Activated T-cell treated with anti-CD3 and anti-CD28 coated beads, Interleukin-2, amount 50 U/mL, for 48 hours (primary cell): ENCODE measurements around the gene ECI2.
A peak's percentile ranks its signal among the peaks of the same experiment; 100 is the strongest.

Experiments used
- DNase-seq, 2 experiments: peaks; one replicate each; pipeline ENCODE4 v3.0.0-alpha.2; 2020

Gene ECI2

GRCh38 chr6:4134841-4135664 lies at the start of gene ECI2:
Gene ECI2 (minus strand): TSS chr6:4135575. CDS start chr6:4135560, 15 bp downstream.
- DNase-seq = no peak

- DNase-seq = no peak
These were observed 45.4 kb upstream of the ECI2 start for GRCh38 chr6:4180652-4181255.

GRCh38 chr6:4179960-4180651 lies 44.7 kb upstream of the ECI2 start:
- no peak for DNase-seq

- DNase-seq = no peak
These were observed 43.5 kb upstream of the ECI2 start for GRCh38 chr6:4178737-4179333.

GRCh38 chr6:4176907-4177306 lies 41.5 kb upstream of the ECI2 start:
- DNase-seq = no peak

- DNase-seq = no peak
These were observed 38.7 kb upstream of the ECI2 start for GRCh38 chr6:4174042-4174441.

GRCh38 chr6:4172368-4172767 lies 37.0 kb upstream of the ECI2 start:
- no peak for DNase-seq

- no peak for DNase-seq
These were observed 34.9 kb upstream of the ECI2 start for GRCh38 chr6:4170297-4170696.

- DNase-seq = no peak
These were observed 33.8 kb upstream of the ECI2 start for GRCh38 chr6:4169028-4169789.

GRCh38 chr6:4167833-4168232 lies 32.5 kb upstream of the ECI2 start:
- DNase-seq = no peak

GRCh38 chr6:4167123-4167522 lies 31.7 kb upstream of the ECI2 start:
- DNase-seq = no peak

- no peak for DNase-seq
These were observed 29.1 kb upstream of the ECI2 start for GRCh38 chr6:4164456-4164855.

GRCh38 chr6:4164117-4164442 lies 28.7 kb upstream of the ECI2 start:
- DNase-seq = no peak

GRCh38 chr6:4163408-4164116 lies 28.2 kb upstream of the ECI2 start:
- no peak for DNase-seq

GRCh38 chr6:4162370-4162769 lies 27.0 kb upstream of the ECI2 start:
- DNase-seq = no peak

- DNase-seq = no peak
These were observed 24.1 kb upstream of the ECI2 start for GRCh38 chr6:4159491-4159890.

GRCh38 chr6:4157506-4157905 lies 22.1 kb upstream of the ECI2 start:
- no peak for DNase-seq

GRCh38 chr6:4155848-4156466 lies 20.6 kb upstream of the ECI2 start:
- DNase-seq = peak; percentile 80 to 83

- no peak for DNase-seq
These were observed 18.2 kb upstream of the ECI2 start for GRCh38 chr6:4153514-4153985.

- no peak for DNase-seq
These were observed 9.7 kb upstream of the ECI2 start for GRCh38 chr6:4145083-4145482.

- no peak for DNase-seq
These were observed 3.9 kb upstream of the ECI2 start for GRCh38 chr6:4139272-4139671.

- DNase-seq = no peak
These were observed 2.8 kb upstream of the ECI2 start for GRCh38 chr6:4138186-4138585.
